HG03439 (cell line): ENCODE measurements around the gene ANKRD11.
"Not testable (repeated sequence)": the region's sequence is repeated elsewhere in the genome, so short reads cannot be mapped to it uniquely, and the experiment has no call there.

Source experiments
- ATAC-seq: cut with Tn5 transposase; IDR thresholded peaks from one replicate; pipeline ENCODE4 v1.9.1; 2021; ENCODE audit warnings: mild to moderate bottlenecking, moderate library complexity; ENCODE audit not compliant: unreplicated experiment

Gene ANKRD11

DNA sequence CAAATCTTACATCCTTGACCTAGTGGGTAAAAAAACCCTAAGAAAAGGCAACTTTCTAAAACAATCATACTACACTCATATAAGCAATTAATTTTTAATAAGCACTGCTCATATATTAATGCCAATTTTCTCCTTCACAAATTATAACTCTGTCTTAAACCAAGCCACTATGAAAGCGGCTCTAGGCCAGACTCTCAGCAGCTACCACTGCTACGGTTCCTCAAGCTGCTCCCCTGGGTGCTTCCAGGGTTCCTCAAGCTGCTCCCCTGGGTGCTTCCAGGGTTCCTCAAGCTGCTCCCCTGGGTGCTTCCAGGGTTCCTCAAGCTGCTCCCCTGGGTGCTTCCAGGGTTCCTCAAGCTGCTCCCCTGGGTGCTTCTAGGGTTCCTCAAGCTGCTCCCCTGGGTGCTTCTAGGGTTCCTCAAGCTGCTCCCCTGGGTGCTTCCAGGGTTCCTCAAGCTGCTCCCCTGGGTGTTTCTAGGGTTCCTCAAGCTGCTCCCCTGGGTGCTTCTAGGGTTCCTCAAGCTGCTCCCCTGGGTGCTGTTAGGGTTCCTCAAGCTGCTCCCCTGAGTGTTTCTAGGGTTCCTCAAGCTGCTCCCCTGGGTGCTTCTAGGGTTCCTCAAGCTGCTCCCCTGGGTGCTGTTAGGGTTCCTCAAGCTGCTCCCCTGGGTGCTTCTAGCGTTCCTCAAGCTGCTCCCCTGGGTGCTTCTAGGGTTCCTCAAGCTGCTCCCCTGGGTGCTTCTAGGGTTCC, 35.8 kb downstream of the ANKRD11 start:
- not testable (repeated sequence) for ATAC-seq

DNA sequence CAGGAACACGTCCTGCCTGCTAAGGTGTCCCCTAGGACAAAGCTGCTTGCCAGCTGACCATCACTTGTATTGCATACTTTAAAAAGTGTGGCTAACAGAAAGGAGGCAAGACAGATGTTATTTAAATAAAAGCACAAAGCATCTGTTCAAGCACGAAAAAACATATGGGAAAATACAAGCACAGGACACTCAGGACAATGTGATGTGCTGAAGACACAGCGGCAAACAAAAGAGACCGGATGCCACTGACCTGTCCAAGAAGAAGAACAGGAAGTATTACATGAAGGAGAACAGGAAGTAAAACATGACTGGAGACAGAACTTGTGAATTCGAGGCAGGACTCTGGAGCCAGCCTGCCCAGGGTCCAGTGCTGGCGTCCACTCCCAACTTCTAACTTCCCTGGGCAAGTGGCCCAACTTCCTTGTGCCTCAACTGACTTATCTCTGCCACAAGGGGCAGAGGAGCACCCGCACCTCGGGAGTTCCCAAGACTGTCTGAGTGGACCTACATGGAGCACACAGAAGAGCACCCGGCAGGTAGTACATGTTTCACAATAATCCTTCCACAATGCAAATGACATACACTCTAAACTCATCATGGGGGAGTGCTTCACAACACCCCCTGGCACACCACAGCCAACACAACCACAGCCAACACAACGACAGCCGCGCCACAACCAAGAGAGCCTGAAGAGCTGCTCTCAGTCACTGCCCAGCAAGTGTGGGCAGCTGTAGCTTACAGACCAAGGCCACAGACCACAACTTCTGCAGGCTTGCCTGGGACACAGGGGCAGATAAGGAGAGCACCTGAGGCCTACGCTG, 36.6 kb downstream of the ANKRD11 start:
- ATAC-seq: no peak

DNA sequence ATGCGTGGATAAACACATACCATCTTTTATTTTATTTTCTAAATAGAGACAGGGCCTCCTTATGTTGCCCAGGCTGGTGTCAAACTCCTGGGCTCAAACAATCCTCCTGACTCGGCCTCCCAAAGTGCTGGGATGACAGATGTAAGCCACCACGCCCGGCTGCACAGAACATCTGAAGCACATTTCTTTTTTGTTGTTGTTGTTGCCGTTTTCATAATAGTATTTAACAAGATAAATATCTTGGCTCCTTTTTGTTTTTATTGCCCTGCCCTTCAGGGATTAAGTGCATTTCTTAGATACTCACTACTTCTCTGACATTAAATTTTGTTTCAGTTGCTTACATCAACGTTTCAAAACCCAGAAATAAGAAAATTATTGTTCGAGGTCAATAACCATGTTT, 37.4 kb downstream of the ANKRD11 start:
- no peak for ATAC-seq

DNA sequence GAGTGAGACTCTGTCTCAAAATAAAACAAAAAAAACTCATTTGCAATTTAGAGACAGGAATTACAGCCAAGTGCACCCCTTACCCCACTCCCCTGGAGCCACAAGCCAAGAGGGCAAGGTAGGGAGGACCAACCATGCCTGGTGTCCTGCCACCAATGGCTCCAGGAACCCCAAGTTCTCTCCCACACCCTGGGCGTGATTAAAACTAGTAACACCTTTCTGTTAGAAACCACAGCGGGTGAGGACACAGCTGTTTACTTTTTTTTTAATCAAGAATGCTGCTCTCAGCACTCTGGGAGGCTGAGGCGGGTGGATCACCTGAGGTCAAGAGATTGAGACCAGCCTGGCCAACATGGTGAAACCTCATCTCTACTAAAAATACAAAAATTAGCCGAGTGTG, 38.1 kb downstream of the ANKRD11 start:
- ATAC-seq: no peak

DNA sequence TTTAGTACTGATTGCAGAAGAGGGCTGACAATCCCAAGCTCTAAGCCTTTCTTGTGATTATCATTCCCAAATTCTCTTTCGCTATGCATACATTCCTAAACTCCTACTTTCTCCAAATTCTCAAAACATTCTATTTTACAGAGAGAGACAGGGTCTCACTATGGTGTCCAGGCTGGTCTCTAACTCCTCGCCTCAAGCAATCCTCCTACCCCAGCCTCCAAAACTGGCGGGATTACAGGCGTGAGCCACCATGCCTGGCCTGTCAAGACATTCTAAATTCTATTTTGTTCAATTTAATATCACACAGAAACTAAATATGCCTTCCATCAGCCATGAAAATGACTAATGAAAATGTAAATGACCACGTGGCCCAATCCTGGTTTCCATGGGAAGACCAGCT, 39.8 kb downstream of the ANKRD11 start:
- ATAC-seq: no peak

DNA sequence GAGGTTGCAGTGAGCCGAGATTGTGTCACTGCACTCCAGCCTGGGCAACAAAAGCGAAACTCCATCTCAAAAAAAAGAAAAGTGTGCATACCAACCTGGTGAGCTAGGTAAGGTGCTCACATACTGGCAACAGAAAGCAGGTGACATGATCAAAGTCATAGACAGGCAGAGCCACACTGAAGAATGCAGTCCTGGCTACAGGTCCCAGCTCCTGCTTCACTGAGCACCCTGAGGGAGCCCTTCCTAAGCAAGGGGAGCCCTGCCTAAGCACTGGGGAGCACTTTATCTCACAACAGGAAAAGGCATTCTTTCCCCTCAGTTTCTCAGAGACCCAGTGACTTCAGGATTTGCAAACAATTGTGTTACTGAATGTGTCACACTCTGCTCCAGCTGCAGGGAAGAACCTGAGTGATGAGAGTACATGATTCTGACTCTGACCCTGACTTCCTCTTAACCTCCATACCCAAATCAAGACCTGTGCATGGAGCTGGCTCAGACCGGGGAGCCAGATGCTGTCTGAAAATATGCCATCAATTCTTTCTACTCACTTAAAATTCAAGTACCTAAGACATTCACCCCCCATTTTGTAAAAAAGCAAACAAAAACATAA, 40.5 kb downstream of the ANKRD11 start:
- ATAC-seq: no peak

DNA sequence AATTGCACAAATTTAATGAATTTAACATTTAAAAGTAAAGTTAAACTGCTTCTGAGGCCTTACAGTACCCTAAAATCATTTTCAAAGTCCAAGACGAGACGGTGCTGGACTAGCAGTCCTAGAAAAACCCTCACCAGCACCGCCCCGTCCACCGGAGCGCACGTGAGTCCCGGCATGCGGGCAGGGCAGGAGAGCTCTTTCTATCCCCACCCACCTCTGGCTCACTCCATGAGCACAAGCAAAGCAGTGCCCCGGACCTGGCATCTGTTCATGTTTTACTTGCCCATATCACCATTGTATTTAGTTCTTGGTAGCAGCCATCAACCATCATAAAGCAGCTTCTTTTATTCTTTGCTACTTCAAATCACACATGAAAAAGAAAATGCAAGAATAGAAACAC, 41.7 kb downstream of the ANKRD11 start:
- ATAC-seq: no peak

DNA sequence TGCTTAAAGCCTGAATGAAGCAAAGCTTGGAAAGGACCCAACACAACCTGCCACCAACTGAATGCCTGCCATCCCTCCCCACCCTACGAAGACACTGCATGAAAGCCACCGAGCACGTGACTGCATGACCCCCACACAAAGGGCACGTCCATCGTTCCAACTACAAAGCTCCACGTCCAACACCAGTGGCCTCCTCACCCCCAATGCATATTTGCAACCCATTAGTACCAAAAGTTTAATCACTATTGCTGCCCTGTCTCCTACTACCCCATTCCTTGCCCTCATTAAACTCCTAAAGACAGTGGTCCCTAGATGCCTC, 43.4 kb downstream of the ANKRD11 start:
- ATAC-seq: no peak

DNA sequence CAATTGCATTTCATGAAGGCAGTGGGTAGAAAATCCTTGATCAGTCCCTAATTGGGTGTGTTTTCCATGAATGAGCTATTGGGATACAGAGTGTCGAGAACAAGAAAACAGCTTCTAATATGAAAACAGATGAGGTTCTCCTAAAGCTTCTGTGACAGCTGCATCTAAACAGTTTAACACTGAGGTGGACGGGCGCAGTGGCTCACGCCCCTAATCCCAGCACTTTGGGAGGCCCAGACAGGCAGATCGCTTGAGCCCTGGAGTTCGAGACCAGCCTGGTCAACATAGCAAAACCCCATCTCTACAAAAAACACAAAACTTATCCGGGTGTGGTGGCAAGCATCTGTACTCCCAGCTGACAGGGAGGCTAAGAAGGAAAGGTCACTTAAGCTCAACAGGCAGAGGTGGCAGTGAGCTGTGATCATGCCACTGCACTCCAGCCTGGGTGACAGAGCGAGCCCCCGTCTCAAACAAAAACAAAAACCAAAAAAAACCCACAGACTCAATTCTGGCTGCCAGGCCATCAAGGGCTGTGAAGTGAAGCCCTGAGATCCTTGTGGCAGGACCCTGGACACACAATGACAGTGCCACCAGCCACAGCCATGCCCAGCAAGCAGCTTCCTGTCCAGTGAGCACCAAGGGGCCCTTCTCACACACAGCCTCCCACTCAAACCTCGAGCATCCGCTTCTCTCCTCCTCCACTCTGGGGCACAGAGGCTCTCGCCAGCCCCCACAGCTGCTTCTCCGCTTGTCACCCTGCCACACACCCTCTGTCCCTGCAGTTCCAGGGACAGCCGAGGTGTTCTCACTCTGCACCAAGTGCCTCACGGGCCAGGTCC, 44.0 kb downstream of the ANKRD11 start:
- ATAC-seq: no peak

DNA sequence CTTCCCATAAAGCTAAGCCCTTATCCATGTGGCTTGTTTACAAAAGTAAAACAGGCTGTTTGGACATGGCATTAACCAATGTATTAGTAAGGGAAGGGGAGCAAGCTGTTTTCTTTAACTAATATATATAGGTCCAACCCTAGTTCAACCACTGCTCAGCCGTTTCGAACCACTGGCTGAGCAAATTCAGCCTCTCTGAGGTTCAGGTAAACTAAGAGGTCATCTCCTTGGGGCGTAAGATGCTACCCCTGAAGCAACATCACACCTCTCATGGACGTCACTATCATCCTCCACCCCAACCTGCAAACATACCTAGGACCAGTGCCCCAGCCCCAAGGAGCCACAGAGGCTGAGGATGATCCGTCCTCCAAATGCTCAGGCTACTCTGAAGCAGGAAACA, 45.2 kb downstream of the ANKRD11 start:
- no peak for ATAC-seq

DNA sequence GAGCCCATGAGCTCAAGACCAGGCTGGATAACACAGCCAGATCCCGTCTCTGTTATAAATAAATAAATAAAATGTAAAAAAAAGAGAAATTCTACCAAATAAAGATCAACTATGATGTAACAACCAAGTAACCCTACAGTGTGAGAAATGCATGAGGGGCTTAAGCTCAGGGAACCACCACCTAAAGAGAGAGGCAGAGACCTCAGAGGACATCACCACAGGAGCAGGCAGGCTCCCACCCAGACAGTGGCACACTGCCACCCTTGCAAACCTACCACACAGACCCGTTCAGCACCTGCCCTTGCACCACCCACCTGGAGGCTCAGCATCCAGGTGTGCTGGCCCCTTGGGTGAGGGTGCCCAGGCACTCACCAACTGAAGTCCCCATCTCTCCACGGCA, 45.6 kb downstream of the ANKRD11 start:
- no peak for ATAC-seq

DNA sequence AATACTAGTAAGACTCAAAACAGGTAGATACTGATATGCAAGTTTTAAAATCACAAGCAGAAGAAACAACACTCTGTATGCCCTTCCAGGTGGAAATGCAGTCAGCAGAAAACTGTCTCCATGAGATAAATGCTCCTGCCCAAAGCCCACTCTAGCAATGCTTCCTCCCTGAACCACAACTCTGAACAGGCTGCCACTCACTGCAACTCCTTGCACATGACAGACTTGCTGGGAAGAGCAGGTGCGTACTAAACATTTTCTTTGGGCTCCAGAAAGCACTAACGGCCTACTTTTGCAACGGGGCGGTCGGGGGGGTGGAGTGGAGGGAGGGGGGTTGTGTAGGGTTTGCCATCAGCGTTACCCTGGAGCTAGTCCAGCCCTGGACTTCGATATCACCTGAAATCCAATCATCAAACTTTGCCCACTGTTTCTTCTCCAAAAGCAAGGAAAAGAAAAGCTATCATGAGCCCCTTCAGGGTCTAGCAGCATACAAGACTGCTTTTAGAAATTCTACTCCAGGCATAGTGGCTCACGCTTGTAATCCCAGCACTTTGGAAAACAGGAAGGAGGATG, 46.1 kb downstream of the ANKRD11 start:
- ATAC-seq: no peak

DNA sequence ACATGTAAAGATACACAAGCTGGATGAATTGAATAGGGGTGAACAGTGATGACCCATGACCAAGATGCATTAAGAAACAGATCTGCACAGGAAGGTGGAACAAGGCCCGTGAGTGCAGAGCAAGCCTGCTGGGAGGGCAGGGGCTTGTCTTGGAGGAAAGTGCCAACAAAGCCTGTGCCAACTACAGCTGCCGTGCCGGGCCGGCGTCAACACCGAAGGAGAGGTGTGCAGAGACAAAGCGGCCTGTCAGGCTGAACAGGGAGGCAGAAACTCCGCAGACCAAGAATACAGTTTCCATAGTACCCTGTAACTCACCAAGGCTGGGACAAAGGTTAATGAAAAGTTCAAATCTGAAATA, 46.7 kb downstream of the ANKRD11 start:
- no peak for ATAC-seq

DNA sequence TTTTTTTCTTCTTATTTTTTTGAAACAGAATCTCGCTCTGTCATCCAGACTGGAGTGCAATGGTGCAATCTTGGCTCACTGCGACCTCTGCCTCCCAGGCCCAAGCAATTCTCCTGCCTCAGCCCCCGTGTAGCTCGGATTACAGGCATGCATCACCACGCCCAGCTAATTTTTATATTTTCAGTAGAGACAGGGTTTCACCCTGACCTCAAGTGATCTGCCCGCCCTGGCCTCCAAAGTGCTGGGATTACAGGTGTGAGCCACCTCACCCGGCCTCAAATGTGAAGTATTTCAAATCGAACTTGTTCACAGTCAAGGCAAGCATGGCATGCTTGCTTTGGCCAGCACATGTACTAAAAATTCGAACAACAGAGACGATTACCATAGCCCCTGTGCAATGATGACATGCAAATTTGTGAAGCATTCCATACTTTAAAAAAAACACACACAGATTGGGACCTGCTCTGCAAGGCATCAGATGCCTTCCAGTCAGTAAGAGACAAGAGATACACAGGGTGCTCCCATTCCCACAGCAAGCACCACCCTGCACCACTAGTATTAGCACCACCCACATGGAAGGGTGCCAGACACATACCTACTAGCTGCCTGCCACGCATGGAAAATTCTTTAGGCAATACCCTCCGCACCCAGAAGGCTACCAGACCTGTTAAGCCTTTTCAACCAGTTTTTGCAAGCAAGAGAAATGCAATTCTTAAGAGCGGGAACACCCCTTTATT, 47.2 kb downstream of the ANKRD11 start:
- ATAC-seq: no peak

DNA sequence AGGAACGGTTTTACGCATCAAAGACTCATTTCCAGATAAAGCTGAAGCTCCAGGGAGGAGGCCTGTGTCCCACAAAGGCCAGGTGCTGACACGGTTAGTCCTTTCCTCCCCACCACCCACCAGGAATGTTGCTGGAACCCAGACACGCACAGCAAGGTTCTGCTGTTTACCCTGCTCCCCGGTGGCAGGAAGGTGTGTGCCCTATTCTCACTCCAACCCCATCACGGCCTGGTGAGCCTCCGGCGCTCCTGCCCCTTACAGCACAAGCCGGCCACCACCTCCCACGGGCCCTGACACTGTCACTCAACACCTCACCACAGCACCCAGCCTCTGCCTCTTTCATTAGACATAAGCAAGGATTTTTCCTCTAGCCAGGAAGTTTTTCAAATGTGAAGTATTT, 47.8 kb downstream of the ANKRD11 start:
- ATAC-seq: no peak

DNA sequence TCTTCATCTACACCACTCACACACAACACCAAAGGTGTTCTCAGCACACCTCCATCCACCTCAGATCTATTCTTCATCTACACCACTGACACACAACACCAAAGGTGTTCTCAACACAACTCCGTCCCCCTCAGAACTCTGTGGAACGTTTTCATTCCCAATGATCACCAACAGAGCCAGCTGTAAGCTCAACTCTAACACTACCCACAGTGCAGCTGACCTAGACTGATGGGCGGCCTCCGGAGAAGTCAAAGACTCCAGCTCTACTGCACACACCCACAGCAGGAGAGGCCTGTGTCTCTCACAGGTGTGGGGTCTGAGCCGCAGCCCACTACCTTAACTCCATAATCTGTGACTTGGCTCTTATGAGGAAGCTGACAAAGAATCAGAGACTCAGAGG, 50.7 kb downstream of the ANKRD11 start:
- no peak for ATAC-seq

DNA sequence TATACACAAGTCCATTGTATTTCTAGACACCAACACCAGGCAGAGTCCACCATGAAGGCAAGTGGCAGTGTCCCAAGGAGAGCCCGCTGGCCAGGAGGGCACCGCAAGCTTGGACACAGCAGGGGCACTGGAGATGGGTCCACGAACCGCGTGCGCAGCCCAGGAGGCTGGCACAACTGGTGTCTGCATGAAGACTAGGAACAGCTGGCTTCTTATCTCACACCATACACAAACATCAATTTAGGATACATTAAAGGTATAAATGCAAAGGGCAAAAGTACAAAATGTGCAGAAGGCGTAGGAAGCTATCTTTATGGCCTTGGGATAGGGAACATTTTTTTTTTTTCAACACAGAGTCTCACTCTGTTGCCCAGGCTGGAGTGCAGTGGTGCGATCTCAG, 52.4 kb downstream of the ANKRD11 start:
- no peak for ATAC-seq

DNA sequence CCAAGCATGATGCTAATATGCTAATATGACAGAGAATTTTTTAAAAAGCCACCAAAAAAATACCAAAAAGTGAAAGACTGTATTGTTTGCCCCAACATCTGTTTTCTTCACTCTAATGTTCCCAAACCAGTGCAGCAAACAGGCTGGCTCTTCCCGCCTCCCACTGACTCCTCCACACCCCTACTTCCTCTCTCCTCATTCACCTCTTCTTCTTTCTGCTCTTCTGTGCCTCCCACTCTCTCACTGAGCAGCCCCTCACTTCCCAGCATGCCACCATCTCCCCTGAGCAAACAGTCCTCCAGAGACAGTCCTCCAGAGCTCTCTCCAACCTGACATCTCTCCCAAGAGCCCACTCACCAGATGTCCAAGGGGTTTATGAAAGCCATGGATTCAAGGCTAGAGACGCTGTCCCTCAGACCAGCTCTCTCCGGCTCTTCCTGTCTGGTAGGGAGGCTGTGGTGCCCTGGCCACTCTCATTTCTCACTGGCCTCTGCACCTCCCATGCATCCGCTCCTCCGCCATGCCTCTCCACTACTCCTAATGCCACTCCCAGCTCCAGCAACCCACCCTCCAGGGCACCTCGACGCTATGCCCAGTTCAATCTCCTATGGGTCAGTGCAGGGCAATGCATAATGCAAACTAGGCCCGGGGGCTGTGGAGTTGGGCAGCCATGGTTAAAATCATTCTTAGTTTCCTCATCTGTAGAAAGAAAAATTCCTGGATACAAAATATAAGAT, 52.9 kb downstream of the ANKRD11 start:
- no peak for ATAC-seq

DNA sequence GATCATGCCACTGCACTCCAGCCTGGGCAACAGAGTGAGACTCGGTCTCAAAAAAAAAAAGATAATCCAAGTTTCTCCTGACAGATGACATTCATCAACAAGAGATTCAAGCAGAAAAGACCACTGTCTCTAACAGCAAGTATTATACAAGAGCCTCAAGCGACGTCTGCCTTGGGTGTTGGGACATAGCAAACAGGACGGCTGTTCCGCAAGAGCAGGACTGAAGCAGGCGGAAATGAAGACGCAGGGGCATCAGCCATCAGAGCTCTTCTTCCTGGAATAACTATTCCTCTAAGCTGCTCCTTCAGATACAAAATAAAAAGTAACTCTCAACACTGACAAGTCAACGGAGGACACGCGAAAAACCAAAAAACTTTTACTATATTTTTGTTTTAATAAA, 54.0 kb downstream of the ANKRD11 start:
- no peak for ATAC-seq

DNA sequence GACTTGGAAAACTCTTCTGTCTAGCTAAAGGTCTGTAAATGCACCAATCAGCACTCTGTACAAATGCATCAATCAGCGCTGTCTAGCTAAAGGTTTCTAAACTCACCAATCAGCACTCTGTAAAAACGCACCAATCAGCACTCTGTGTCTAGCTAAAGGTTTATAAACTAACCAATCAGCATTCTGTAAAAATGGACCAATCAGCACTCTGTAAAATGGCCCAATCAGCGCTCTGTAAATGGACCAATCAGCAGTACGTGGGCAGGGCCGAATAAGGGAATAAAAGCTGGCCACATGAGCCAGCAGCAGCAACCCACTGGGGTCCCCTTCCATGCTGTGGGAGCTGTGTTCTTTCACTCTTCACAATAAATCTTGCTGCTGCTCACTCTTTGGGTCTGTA, 55.3 kb downstream of the ANKRD11 start:
- not testable (repeated sequence) for ATAC-seq
